HCT116 (cell line): ENCODE results near the gene SGMS1.

ENCODE experiments used
- CEBPB ChIP-seq: IDR thresholded peaks from 2 replicates; pipeline ENCODE4 v1.6.1; 2012; ENCODE audit warnings: low read depth
- CTCF ChIP-seq, 3 experiments: fragments of 200-600 bp in 1 of 3; sonication (generic) in 1 of 3; IDR thresholded peaks in 2 of 3; conservative IDR thresholded peaks in 1 of 3; 2 replicates each; pipeline ENCODE4 v1.5.1; 2012 to 2017; ENCODE audit warnings: low read depth in 2 of 3, low read length in 2 of 3, antibody characterized with exemption in 1 of 3, borderline replicate concordance in 1 of 3, control low read depth in 1 of 3, mild to moderate bottlenecking in 1 of 3, mixed read lengths in 1 of 3, mixed run types in 1 of 3, moderate library complexity in 1 of 3; ENCODE audit not compliant: insufficient read depth in 1 of 3
- POLR2AphosphoS5 ChIP-seq: IDR thresholded peaks from 2 replicates; pipeline ENCODE4 v1.6.1; 2011; ENCODE audit warnings: mild to moderate bottlenecking, low read depth, low read length, moderate library complexity
- REST ChIP-seq: IDR thresholded peaks from 2 replicates; pipeline ENCODE4 v1.6.1; 2012; ENCODE audit warnings: low read depth

GRCh38 chr10:50595785-50596184 is 28.0 kb downstream of the SGMS1 start:
- TF ChIP-seq CTCF (IDR thresholded peaks at IDR 0.05 in 2 of 3, conservative IDR thresholded peaks at IDR 0.05 in 1 of 3; ENCODE audit: borderline replicate concordance in 1 of 3, insufficient read depth in 1 of 3, low read depth in 2 of 3, low read length in 2 of 3) (no peak), POLR2AphosphoS5 (no peak), CEBPB (no peak), REST (no peak)
